ENCODE results near the gene KCMF1.

KCMF1 gene

DNA sequence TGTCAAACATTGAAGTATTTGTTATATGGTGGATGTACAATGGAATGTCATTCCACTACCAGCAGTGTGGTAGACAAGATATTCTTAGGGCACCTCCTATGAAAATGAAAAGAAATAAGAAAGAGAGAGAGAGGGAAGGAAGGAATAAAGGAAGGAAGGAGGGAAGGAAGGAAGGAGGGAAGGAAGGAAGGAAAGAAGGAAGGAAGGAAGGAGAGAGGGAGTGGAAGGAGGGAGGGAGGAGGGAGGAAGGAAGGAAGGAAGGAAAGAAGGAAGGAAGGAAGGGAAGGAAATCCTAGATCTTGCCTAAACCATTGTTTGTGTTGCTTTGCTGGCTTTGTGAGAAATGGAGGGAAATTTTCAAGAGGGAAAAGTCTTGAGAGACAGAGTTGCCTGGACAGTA lies 112.1 kb downstream of the KCMF1 start:
- DNase-seq (ENCODE audit: low spot score) = no peak

DNA sequence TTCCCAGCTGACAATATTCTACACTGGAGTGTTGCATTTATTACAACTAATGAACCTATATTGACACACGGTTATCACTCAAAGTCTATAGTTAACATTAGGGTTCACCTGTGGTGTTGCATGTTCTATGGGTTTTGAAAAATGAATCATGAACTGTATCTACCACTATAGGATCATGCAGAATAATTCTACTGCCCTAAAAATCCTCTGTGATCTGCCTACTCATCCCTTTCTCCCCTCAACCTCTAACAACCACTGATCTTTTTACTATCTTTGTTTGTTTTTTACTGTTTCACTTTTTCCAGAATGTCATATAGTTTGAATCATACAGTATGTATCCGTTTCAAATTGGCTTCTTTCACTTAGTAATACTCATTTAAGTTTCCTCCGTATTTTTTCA lies 114.6 kb downstream of the KCMF1 start:
- DNase-seq (ENCODE audit: low spot score) = no peak

- DNase-seq (ENCODE audit: low spot score) = no peak
Measured at GRCh38 chr2:85087541-85087940, 116.6 kb downstream of the KCMF1 start.

DNA sequence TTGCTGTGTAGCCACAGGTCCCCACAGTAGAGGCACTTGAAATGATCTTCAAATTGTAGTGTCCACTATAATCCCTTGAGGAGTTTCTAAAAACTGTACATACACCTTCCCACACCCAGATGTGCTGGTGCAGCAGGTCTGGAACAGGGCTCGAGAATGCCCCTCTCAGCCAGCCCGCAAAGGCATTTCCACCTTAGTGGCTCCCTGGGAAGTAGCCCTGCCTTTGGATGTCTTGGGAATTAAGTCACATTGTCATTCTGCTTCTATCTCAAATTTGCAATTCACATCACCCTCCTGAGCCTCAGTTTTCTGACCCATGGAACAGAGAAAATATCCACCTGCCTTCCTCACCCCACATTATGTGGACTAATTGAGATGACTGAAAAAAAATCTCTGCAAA lies 118.0 kb downstream of the KCMF1 start:
- DNase-seq (ENCODE audit: low spot score) = no peak

GRCh38 chr2:85089585-85089984 lies 118.6 kb downstream of the KCMF1 start:
- DNase-seq (ENCODE audit: low spot score) = no peak

- DNase-seq (ENCODE audit: low spot score) = no peak
Measured at GRCh38 chr2:85091838-85092237, 120.9 kb downstream of the KCMF1 start.

DNA sequence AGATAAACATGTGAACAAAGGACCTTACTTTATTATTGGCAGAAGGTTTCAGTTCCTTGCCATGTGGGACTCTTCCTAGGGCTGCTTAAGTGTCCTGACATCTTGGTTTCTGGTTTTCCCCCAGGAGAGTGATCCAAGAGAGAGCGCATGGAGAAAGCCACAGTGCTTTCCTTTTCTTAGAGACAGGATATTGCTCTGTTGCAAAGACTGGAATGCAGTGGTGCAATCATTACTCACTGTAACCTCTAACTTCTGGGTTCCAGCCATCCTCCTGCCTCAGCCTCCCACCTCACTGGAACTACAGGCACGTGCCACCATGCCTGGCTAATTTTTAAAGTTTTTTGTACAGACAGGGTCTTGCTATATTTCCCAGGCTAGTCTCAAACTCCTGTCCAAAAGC lies 124.1 kb downstream of the KCMF1 start:
- no peak for DNase-seq (ENCODE audit: low spot score)

GRCh38 chr2:85096616-85097015 lies 125.7 kb downstream of the KCMF1 start:
- no peak for DNase-seq (ENCODE audit: low spot score)

GRCh38 chr2:85104228-85104627 lies 133.3 kb downstream of the KCMF1 start:
- no peak for DNase-seq (ENCODE audit: low spot score)

DNA sequence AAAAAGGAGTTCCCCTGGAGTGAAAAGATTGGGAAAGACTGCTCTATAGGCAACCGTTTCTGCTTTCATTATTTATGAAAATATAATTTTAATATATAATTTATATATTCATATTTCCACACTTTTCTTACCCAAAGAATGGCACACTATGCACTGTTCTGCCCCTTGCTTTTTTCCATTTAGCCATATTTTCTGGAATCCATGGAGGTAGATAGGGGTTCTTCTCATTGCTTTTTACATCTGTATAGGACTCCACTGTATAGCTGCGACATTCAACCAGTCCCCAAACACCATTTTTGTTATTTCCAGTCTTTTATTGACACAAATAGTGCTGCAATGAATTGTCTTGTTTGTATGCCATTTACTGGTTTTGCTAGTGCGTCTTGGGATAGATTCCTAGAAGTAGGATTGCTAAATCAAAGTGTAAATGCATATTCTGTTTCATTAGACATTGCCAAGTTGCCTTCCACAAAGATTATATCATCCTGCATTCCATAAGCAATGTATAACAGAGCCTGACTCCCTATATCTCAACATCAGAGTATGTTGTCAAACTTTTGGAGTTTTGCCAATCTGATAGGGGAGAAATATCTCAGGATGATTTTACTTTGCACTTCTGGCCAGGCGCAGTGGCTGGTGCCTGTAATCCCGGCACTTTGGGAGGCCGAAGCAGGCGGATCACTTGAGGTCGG lies 135.7 kb downstream of the KCMF1 start:
- no peak for DNase-seq (ENCODE audit: low spot score)
